GM10266 (cell line): ENCODE data around the gene RPL3.

Experiments used
- DNase-seq: peaks from one replicate; pipeline ENCODE4 v3.0.0; 2012; ENCODE audit errors: extremely low spot score
- TF ChIP-seq, protein P1 (sequence below): IDR thresholded peaks from 2 replicates; pipeline ENCODE4 v1.5.1; 2012; ENCODE audit warnings: mild to moderate bottlenecking, low read depth; ENCODE audit not compliant: control insufficient read depth, insufficient read depth; ENCODE audit errors: missing control alignments

The RPL3 gene

DNA sequence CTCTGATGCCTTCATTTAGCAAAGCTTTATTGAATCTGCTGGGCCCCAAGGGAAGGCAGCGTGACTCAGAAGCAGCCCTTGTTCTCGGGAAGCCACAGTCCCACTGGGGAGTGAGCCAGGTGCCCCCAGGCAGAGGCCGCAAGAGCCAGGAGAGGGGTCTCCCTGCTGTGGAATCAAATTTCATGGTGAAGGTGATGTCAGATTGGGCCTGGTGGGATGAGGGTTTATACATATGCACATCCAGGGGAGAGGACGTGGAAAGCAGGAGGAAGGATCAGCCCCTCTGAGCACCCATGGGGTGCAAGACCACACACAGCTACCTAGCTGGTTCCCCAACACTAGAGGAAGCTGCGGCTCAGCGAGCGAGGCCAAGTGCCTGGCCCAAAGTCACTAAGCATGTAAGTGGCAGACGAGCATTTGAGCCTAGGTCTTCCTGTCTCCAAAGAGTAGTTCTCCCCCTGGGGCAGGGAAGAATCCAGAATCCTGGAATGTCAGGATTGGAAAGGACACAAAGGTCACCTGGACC, 32.3 kb upstream of the RPL3 start:
- no peak for DNase-seq

GRCh38 chr22:39350757-39351688, 31.6 kb upstream of the RPL3 start:
- no peak for DNase-seq
- TF ChIP-seq, protein P1, sequence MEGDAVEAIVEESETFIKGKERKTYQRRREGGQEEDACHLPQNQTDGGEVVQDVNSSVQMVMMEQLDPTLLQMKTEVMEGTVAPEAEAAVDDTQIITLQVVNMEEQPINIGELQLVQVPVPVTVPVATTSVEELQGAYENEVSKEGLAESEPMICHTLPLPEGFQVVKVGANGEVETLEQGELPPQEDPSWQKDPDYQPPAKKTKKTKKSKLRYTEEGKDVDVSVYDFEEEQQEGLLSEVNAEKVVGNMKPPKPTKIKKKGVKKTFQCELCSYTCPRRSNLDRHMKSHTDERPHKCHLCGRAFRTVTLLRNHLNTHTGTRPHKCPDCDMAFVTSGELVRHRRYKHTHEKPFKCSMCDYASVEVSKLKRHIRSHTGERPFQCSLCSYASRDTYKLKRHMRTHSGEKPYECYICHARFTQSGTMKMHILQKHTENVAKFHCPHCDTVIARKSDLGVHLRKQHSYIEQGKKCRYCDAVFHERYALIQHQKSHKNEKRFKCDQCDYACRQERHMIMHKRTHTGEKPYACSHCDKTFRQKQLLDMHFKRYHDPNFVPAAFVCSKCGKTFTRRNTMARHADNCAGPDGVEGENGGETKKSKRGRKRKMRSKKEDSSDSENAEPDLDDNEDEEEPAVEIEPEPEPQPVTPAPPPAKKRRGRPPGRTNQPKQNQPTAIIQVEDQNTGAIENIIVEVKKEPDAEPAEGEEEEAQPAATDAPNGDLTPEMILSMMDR: no peak

More for the DNA sequence above, 32.3 kb upstream of the RPL3 start:
- TF ChIP-seq, protein P1: no peak

DNA sequence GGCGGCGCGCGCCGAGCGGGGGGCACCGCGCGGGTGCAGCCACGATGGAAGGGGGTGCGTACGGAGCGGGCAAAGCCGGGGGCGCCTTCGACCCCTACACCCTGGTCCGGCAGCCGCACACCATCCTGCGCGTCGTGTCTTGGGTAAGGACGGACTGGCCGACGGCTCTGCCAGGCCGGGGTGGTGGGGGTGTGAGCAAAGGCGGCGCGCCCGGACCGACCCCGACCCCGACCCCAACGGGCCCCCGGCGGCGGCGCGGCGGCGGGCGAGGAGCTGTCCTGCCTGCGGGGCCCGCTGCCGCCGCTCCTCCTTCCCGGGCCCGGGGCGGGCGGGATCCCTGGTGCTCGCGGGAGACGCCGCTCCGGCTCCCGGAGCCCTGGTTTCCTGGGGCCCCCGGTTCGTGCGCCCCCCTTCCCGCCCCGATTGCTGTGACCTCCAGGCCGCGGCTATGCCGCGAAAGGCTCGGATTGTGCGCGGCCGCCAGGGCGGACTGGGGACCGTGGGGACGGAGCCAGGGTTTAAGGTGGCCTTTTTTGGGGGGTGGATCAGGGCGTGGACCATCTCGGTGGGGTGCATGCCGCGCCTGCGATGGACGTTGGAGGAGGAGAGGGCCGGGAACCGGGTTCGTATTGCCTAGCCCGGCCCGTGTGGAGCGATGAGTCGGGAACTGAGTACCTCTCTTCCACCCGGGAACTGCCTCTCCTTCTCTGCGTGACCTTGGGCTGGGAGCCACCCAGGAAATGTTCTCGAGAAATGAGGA, 30.7 kb upstream of the RPL3 start, which contains the start of gene SYNGR1:
Gene SYNGR1 (plus strand): TSS at position 25 of the 760 bp plus-strand sequence. CDS start 20 bp downstream, at position 45.
- TF ChIP-seq, protein P1: no peak
- no peak for DNase-seq

DNA sequence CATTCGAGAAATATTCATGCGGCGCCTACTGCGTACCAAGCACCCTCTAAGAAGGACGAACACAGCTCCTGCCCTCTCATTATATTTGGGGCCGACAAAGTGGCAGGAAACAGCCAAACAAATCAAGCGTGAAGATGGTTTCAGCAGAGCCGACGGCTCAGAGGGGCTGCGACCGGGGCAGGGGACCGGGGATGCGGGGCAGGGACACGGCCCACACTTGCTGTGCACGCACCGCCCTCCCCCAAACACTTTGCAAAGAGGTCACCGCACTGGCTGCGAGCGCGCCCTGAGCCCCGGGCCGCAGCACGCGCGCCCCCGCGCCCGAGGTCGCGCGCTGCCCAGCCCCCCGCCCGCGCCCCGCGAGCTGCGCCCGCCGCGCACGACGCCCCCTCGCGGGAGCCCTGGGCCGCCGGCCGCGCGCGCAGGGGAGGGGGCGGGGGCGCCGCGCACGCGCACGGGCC, 30.1 kb upstream of the RPL3 start:
- peak; percentile 82 for DNase-seq
- TF ChIP-seq, protein P1: peak; percentile 36

- TF ChIP-seq, protein P1: no peak
- no peak for DNase-seq
These were observed 29.6 kb upstream of the RPL3 start for GRCh38 chr22:39348909-39349505.

GRCh38 chr22:39345231-39345630, 25.8 kb upstream of the RPL3 start:
- DNase-seq: no peak

More at GRCh38 chr22:39345231-39345630, 25.8 kb upstream of the RPL3 start:
- TF ChIP-seq, protein P1: no peak
